NCI-H2227 treated with DMSO at 0.1 percent for 48 hours (cell line): ENCODE data around the gene CACHD1.
A peak's percentile ranks its signal among the peaks of the same experiment; 100 is the strongest.

Source experiments
- DNase-seq: peaks from one replicate; lab custom pipeline; 2025; lab: John Stamatoyannopoulos, UW

CACHD1 gene

GRCh38 chr1:64473367-64473766 lies 3.4 kb downstream of the CACHD1 start:
- DNase-seq: no peak

- no peak for DNase-seq
Observed at GRCh38 chr1:64474133-64474532, 4.2 kb downstream of the CACHD1 start.

GRCh38 chr1:64474665-64475439 lies 4.9 kb downstream of the CACHD1 start:
- no peak for DNase-seq

DNA sequence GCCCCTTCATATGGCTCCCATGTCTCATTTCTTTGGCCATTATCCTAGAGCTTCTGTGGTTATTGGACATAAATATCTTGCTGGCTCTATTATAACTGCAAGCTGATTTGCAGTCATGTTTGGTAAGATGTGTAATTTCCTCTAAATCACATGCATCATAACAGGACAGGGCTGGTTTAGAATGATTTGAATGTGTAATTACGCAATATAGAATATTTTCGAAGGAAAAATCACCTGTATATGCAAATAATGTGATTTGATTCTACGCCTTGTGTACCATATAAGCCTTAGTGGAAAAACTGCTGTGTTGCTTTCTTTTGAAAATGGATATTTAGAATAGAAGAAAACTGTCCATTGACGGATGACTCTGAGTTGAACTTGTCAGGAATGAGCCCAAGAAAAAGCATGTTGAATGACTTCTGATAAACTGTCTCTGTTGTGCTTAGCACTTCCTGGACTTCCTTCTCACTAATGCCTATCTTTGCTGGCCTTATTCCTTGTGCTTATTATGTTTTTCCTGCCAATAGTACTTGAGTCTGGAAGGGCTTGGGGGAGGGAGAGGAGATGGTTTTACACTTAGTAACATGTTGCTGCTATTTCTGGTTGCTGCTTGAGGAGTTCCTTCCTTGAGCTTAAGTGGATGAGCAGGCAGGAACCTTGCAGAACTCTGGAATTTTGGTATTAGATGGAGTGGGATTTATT lies 6.5 kb downstream of the CACHD1 start:
- DNase-seq: peak; percentile 38

DNA sequence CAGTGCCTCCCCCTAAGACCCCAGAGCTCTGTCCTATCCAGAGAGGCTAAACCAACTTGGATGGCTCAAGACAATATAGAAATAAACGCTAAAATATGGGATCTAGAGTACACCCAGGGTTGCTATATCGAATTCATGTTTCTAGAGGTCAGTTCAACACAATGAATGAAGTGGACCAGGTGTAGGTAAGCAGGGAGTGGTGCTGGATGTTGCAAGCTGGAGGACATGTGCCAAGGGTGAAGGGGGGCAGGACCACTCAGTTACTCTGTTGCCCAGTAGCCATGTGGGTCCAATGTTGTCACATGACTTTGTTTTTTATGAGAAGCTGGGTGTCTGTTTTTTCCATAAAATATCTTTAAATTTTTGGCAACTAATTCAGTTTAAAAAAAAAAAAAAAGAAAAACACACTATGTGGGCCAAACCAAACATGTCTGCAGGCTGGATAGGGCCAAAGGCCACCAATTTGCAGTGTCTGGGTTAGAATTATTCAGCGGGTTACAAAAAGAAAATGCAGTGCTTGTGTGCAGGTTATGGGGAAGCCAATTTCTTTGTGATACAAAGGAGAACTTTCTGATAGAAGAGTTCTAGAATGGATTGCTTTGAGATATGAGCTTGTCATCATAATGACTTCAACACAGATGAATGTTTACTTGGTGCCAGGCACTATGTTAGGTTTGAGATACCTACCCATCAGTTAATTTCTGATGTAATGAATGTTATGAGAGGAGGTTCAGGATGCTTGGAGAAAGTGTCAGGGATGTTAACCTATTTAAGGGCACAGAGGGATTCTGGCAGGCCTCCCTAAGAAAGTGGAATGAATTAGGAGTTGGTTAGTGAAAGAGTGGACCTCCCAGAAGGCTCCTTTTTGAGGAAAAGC lies 8.9 kb downstream of the CACHD1 start:
- DNase-seq: no peak

DNA sequence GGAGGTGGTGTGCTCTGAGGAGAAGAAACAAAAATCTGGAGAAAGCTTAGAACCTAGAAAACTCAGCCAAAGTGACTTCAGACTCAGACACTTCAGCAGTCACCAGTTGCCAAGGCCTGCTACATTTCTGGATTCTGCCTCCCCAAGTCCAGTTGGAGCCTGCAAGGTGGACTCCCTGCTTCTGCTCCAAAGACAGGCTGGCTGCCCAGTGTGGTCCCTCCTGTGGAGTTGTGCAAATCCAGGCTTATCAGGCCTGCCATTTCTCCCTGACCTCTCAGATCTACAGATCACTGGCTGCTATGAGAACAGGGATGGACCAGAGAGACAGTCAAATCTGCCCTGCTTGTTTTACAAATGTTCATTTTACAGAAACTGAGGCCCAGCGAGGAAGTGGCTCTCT lies 9.9 kb downstream of the CACHD1 start:
- no peak for DNase-seq

- DNase-seq: no peak
Observed at GRCh38 chr1:64480999-64481772, 11.3 kb downstream of the CACHD1 start.

DNA sequence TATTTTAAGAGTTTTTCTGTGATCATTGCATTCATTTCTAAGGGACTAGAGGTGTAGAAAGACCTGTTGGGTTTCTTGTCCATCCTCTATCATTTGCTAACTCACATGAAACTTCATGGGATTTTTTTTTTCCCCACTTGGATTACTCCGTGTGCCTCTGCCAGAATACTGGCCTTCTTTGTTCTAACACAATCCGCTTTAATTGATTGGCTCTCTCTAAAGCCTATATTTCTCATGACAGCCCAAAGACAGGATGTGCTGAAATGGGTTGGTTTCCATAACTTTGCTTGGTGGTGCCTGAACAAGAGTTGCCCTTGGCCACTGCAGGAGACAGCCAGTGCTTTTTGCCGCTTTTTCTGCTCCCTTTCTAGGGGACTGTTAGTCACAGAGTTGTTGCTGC lies 12.2 kb downstream of the CACHD1 start:
- DNase-seq: no peak

GRCh38 chr1:64482720-64483119 lies 12.8 kb downstream of the CACHD1 start:
- DNase-seq: no peak

- no peak for DNase-seq
Observed at GRCh38 chr1:64483731-64484414, 13.9 kb downstream of the CACHD1 start.

- DNase-seq: no peak
Observed at GRCh38 chr1:64484651-64485050, 14.7 kb downstream of the CACHD1 start.

- DNase-seq: no peak
Observed at GRCh38 chr1:64486193-64486592, 16.3 kb downstream of the CACHD1 start.

DNA sequence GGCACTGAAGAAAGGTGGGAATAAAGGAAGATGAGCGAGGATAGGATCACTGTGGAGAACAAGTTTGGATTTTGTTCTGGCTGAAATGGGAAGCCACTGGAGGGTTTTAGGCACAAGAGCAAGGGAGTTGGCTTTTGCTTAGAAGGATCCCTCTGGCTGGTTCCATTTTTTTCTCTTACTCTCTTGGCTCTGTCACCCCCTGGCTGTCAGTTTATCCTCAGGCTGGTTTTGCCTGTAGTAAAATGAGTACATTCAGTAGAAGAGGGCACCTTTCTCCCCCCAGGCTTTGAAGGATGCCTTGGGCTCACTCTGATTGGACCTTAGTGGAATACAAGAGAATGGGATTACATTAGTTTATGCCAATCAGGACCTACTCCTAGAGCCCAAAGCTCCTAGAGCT lies 17.1 kb downstream of the CACHD1 start:
- no peak for DNase-seq

DNA sequence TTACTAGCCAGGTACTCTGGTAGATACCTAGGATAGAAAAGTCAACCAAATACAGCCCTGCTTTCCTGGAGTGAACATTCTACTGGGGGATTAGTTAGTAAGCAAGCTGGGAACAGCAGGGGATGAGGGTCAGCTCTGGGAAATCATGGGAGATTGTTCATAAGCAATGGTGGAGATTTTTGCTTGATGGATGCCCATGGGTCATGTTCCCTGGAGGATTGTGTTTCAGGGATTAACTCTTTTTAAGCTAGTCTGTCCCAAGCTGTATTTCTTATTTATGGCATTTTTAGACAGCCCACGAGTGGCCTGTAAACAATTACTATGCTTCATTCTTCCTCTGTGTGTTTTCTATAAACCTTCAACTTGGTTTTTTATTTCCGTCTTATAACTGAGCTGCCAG lies 18.9 kb downstream of the CACHD1 start:
- no peak for DNase-seq

GRCh38 chr1:64489707-64490106 lies 19.8 kb downstream of the CACHD1 start:
- no peak for DNase-seq

GRCh38 chr1:64490213-64490818 lies 20.4 kb downstream of the CACHD1 start:
- no peak for DNase-seq

- no peak for DNase-seq
Observed at GRCh38 chr1:64492424-64492823, 22.5 kb downstream of the CACHD1 start.

GRCh38 chr1:64493831-64494230 lies 23.9 kb downstream of the CACHD1 start:
- no peak for DNase-seq

DNA sequence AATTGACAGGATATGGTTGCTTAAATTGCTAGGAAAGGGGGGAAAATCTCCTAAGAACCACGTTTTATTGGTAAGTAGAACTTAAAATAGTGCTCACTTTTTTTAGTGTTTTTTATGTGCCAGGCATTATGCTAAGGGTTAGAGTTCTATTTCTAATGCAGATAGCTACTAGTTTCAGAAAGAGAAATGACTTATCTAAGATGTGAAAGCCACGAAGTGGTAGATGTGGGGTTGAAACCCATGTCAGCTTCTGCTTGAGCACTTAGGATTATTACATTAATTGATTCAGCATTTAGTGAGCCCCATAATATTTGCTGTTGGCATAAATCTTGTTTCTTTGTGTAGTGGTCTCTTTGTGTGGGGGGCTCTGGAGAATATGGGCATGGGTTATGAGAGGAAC lies 24.7 kb downstream of the CACHD1 start:
- DNase-seq: no peak

- DNase-seq: no peak
Observed at GRCh38 chr1:64495878-64496277, 25.9 kb downstream of the CACHD1 start.

GRCh38 chr1:64496606-64497005 lies 26.7 kb downstream of the CACHD1 start:
- no peak for DNase-seq
